Trophoblast cell (in vitro differentiated cells and primary cell): ENCODE measurements around the gene CLCN7.
A peak's percentile ranks its signal among the peaks of the same experiment; 100 is the strongest.

Experiments used
- DNase-seq, 2 donors: peaks; one replicate each; pipeline ENCODE4 v3.0.0-alpha.2; 2016
- H2AFZ ChIP-seq: 2 replicates; pipeline ENCODE4 v1.6.1; 2013; ENCODE audit warnings: low read length, moderate library complexity, mild to moderate bottlenecking; ENCODE audit not compliant: insufficient read depth, poor library complexity
- H2AK5ac ChIP-seq: 2 replicates; pipeline ENCODE4 v1.6.1; 2013; ENCODE audit warnings: mild to moderate bottlenecking, low read length
- H2BK120ac ChIP-seq: 2 replicates; pipeline ENCODE4 v1.6.1; 2013; ENCODE audit warnings: low read length, mild to moderate bottlenecking, moderate library complexity; ENCODE audit not compliant: insufficient read depth, poor library complexity
- H2BK12ac ChIP-seq: 2 replicates; pipeline ENCODE4 v1.6.1; 2013; ENCODE audit warnings: mild to moderate bottlenecking, low read length, moderate library complexity
- H2BK5ac ChIP-seq: 2 replicates; pipeline ENCODE4 v1.6.1; 2013; ENCODE audit warnings: low read length, low read depth, moderate library complexity, mild to moderate bottlenecking; ENCODE audit not compliant: poor library complexity
- H3K14ac ChIP-seq: 2 replicates; pipeline ENCODE4 v1.6.1; 2013; ENCODE audit warnings: mild to moderate bottlenecking, low read length
- H3K18ac ChIP-seq: 2 replicates; pipeline ENCODE4 v1.6.1; 2013; ENCODE audit warnings: mild to moderate bottlenecking, low read length
- H3K23ac ChIP-seq: 2 replicates; pipeline ENCODE4 v1.6.1; 2013; ENCODE audit warnings: low read length
- H3K27ac ChIP-seq: 2 replicates; pipeline ENCODE4 v1.5.1; 2013; ENCODE audit warnings: low read depth, mild to moderate bottlenecking, inconsistent platforms, low read length, moderate library complexity
- H3K27me3 ChIP-seq: 2 replicates; pipeline ENCODE4 v1.6.1; 2013; ENCODE audit warnings: inconsistent platforms, mild to moderate bottlenecking, low read length, moderate library complexity; ENCODE audit not compliant: insufficient read depth
- H3K36me3 ChIP-seq, 2 experiments: 1 replicate in 1 of 2; 2 replicates in 1 of 2; pipeline ENCODE4 v1.6.1; 2013; ENCODE audit warnings: low read length in 2 of 2, mild to moderate bottlenecking in 2 of 2, moderate library complexity in 1 of 2; ENCODE audit not compliant: insufficient read depth in 2 of 2, control insufficient read depth in 1 of 2
- H3K4ac ChIP-seq: 2 replicates; pipeline ENCODE4 v1.6.1; 2013; ENCODE audit warnings: low read depth, mild to moderate bottlenecking, low read length, moderate library complexity
- H3K4me1 ChIP-seq, 2 experiments: 1 replicate in 1 of 2; 2 replicates in 1 of 2; pipeline ENCODE4 v1.6.1; 2013; ENCODE audit warnings: low read length in 2 of 2, mild to moderate bottlenecking in 2 of 2, moderate library complexity in 1 of 2; ENCODE audit not compliant: insufficient read depth in 2 of 2, control insufficient read depth in 1 of 2
- H3K4me2 ChIP-seq: 2 replicates; pipeline ENCODE4 v1.6.1; 2013; ENCODE audit warnings: inconsistent platforms, mild to moderate bottlenecking, low read length, moderate library complexity
- H3K4me3 ChIP-seq: 2 replicates; pipeline ENCODE4 v1.5.1; 2013; ENCODE audit warnings: mild to moderate bottlenecking, low read depth, low read length, inconsistent platforms
- H3K79me1 ChIP-seq: one replicate; pipeline ENCODE4 v1.6.1; 2013; ENCODE audit warnings: low read length
- H3K79me2 ChIP-seq: 2 replicates; pipeline ENCODE4 v1.6.1; 2013; ENCODE audit warnings: low read length, mild to moderate bottlenecking; ENCODE audit not compliant: control insufficient read depth, insufficient read depth, poor library complexity
- H3K9ac ChIP-seq: 2 replicates; pipeline ENCODE4 v1.6.1; 2013; ENCODE audit warnings: mild to moderate bottlenecking, low read length
- H3K9me3 ChIP-seq: 2 replicates; pipeline ENCODE4 v1.6.1; 2013; ENCODE audit warnings: low read depth, mild to moderate bottlenecking, control low read depth, inconsistent platforms, low read length; ENCODE audit not compliant: insufficient read depth
- H4K12ac ChIP-seq: 2 replicates; pipeline ENCODE4 v1.6.1; 2013; ENCODE audit warnings: low read depth, mild to moderate bottlenecking, low read length, moderate library complexity
- H4K8ac ChIP-seq: 2 replicates; pipeline ENCODE4 v1.6.1; 2013; ENCODE audit warnings: low read depth, mild to moderate bottlenecking, low read length, moderate library complexity
- H4K91ac ChIP-seq: one replicate; pipeline ENCODE4 v1.6.1; 2013; ENCODE audit warnings: low read depth, mild to moderate bottlenecking, low read length, moderate library complexity
- WGBS: extraction: QIAGEN DNeasy Blood & Tissue Kit; methylation state at CpG from one replicate; pipeline ENCODE4 v1.1.7; 2013; ENCODE audit warnings: missing lambda C conversion rate; ENCODE audit not compliant: insufficient read length, insufficient coverage; ENCODE audit errors: extremely low coverage; 5-methylcytosine and 5-hydroxymethylcytosine counted together

The CLCN7 gene

GRCh38 chr16:1500465-1501150 lies 25.8 kb upstream of the CLCN7 start:
- no peak for DNase-seq
- Histone ChIP-seq H3K27me3 (no peaks in the 10 kb centered on the region), H2BK120ac (no peak overlapping the region), H3K4ac (no peak overlapping the region), H3K4me3 (no peak overlapping the region), H3K79me1 (no peaks in the 10 kb centered on the region), H3K4me2 (no peak overlapping the region), H3K23ac (no peak overlapping the region), H3K9ac (no peak overlapping the region), H3K9me3 (peaks cover 8% of the 10 kb centered on the region), H4K12ac (no peak overlapping the region), H2BK12ac (no peak overlapping the region), H3K36me3 (peaks cover 80 to 84% of the 10 kb centered on the region in 2 experiments), H4K8ac (no peak overlapping the region), H3K18ac (no peak overlapping the region), H3K14ac (no peak overlapping the region), H3K27ac (no peak overlapping the region), H2AFZ (no peak overlapping the region), H4K91ac (no peak overlapping the region), H3K4me1 (no peaks in the 10 kb centered on the region), H3K79me2 (no peaks in the 10 kb centered on the region), H2AK5ac (no peak overlapping the region), H2BK5ac (no peak overlapping the region)
- WGBS = no CpG with 5 or more reads among the region's 44 CpGs

GRCh38 chr16:1499756-1500464 lies 25.1 kb upstream of the CLCN7 start:
- Histone ChIP-seq H3K4me2 (no peak overlapping the region), H3K9me3 (peaks cover 8% of the 10 kb centered on the region), H3K14ac (no peak overlapping the region), H3K23ac (no peak overlapping the region), H3K18ac (no peak overlapping the region), H3K9ac (no peak overlapping the region), H3K27ac (no peak overlapping the region), H3K79me1 (no peaks in the 10 kb centered on the region), H3K79me2 (no peaks in the 10 kb centered on the region), H3K4me3 (no peak overlapping the region), H3K4me1 (no peaks in the 10 kb centered on the region), H3K27me3 (no peaks in the 10 kb centered on the region), H2AFZ (no peak overlapping the region), H3K36me3 (peaks cover 80 to 84% of the 10 kb centered on the region in 2 experiments), H3K4ac (no peak overlapping the region), H2AK5ac (no peak overlapping the region), H4K8ac (no peak overlapping the region), H4K12ac (no peak overlapping the region), H2BK120ac (no peak overlapping the region), H2BK12ac (no peak overlapping the region), H4K91ac (no peak overlapping the region), H2BK5ac (no peak overlapping the region)
- no CpG with 5 or more reads among the region's 36 CpGs for WGBS
- no peak for DNase-seq

GRCh38 chr16:1498899-1499676 lies 24.3 kb upstream of the CLCN7 start:
- H3K36me3 ChIP-seq = peaks cover 86 to 89% of the 10 kb centered on the region in 2 experiments
- H4K8ac ChIP-seq = no peak overlapping the region
- H3K4me2 ChIP-seq = no peak overlapping the region
- no peaks in the 10 kb centered on the region for H3K79me1 ChIP-seq
- H2BK5ac ChIP-seq = no peak overlapping the region
- H3K4me3 ChIP-seq = peak overlapping the region; percentile 28
- H4K91ac ChIP-seq = no peak overlapping the region
- no peak overlapping the region for H3K14ac ChIP-seq
- H3K79me2 ChIP-seq = peaks cover under 1% of the 10 kb centered on the region
- H4K12ac ChIP-seq = no peak overlapping the region
- H3K27me3 ChIP-seq = no peaks in the 10 kb centered on the region
- no CpG with 5 or more reads among the region's 35 CpGs for WGBS
- H3K23ac ChIP-seq = no peak overlapping the region
- no peak overlapping the region for H2AFZ ChIP-seq
- no peak overlapping the region for H2AK5ac ChIP-seq
- H2BK12ac ChIP-seq = no peak overlapping the region
- no peak overlapping the region for H3K18ac ChIP-seq
- H3K9ac ChIP-seq = no peak overlapping the region
- no peak overlapping the region for H3K27ac ChIP-seq
- H3K4me1 ChIP-seq = peaks cover 2 to 3% of the 10 kb centered on the region in 2 experiments
- no peak overlapping the region for H3K4ac ChIP-seq
- no peak overlapping the region for H2BK120ac ChIP-seq
- H3K9me3 ChIP-seq = peaks cover 8% of the 10 kb centered on the region
- DNase-seq = no peak

- Histone ChIP-seq H4K91ac (no peak overlapping the region), H3K4me2 (no peak overlapping the region)
Observed at GRCh38 chr16:1497014-1497598, 22.3 kb upstream of the CLCN7 start.

More at GRCh38 chr16:1497014-1497598, 22.3 kb upstream of the CLCN7 start:
- Histone ChIP-seq H3K18ac (no peak overlapping the region), H2BK120ac (no peak overlapping the region), H3K9ac (no peak overlapping the region), H2BK5ac (no peak overlapping the region), H3K9me3 (peaks cover 3% of the 10 kb centered on the region), H3K79me2 (peaks cover 6% of the 10 kb centered on the region), H3K79me1 (peaks cover 10% of the 10 kb centered on the region), H3K4ac (no peak overlapping the region), H3K4me3 (no peak overlapping the region), H2AFZ (no peak overlapping the region), H4K8ac (no peak overlapping the region), H3K27me3 (no peaks in the 10 kb centered on the region), H3K4me1 (peaks cover 10 to 13% of the 10 kb centered on the region in 2 experiments), H3K27ac (no peak overlapping the region), H3K23ac (no peak overlapping the region), H3K36me3 (peaks cover 69 to 73% of the 10 kb centered on the region in 2 experiments), H2BK12ac (no peak overlapping the region), H4K12ac (no peak overlapping the region), H3K14ac (no peak overlapping the region), H2AK5ac (no peak overlapping the region)
- DNase-seq = no peak
- WGBS = no CpG with 5 or more reads among the region's 21 CpGs
